HG03439 (cell line): ENCODE data around the gene ALDH1A3.

Source experiments
- ATAC-seq: cut with Tn5 transposase; IDR thresholded peaks from one replicate; pipeline ENCODE4 v1.9.1; 2021; ENCODE audit warnings: mild to moderate bottlenecking, moderate library complexity; ENCODE audit not compliant: unreplicated experiment

Gene ALDH1A3

GRCh38 chr15:100923902-100924301 is 44.3 kb downstream of the ALDH1A3 start:
- no peak for ATAC-seq

DNA sequence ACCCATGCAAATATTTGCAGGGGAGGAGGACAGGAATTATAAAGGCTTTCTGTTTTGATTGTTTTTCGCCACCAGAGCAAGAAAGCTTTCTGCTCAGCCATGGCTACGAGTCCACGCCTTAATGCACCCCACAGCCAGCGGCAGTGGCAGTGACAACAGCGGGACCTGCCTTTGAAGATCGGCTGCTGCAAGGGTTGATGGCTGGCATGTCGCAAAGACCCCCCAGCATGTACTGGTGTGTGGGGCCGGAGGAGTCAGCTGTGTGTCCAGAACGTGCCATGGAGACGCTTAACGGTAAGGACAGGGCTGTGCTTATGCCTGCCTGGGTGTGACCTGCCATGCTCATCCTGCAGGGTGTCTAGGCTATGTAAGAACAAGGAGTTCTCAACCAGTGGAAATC is 44.8 kb downstream of the ALDH1A3 start:
- ATAC-seq: no peak

- ATAC-seq: no peak
Observed at GRCh38 chr15:100925480-100925879, 45.8 kb downstream of the ALDH1A3 start.

GRCh38 chr15:100926258-100926657 is 46.6 kb downstream of the ALDH1A3 start:
- ATAC-seq: no peak

DNA sequence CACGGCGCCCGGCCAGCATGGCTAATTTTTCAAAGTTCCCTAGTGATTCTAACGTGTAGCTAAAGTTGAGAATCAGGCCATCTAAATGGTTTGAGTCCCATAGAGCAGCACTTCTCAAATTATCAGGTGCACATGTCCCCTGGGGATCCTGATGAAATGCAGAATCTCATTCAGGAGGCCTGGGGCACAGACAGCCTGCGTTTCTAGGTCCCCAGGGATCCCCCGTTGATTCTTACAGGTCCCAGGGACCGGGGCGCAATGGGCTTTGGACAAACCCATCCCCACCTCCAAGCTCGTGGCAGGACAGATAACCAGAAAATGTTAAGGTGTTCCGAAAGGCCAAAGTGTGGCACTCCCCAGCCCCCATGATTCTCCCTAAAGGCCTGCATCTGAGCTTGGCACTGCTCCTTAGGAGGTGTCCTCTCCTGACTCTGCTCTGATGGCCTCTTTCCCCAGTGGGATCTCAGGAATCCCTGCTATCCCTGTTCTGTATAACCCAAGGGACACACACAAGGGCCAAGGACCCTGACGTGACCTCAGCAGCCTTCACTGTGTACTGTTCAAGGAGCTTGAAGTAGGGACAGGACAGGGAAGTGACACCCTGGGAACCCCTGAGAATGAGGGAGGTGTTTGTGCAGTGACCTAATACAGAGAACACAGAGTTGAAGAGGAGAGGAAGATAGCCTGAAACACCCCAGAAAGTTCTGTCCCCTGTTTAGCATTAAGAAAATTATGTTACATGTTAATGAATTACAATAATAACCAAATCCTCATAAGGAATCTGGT is 47.5 kb downstream of the ALDH1A3 start:
- ATAC-seq: no peak

DNA sequence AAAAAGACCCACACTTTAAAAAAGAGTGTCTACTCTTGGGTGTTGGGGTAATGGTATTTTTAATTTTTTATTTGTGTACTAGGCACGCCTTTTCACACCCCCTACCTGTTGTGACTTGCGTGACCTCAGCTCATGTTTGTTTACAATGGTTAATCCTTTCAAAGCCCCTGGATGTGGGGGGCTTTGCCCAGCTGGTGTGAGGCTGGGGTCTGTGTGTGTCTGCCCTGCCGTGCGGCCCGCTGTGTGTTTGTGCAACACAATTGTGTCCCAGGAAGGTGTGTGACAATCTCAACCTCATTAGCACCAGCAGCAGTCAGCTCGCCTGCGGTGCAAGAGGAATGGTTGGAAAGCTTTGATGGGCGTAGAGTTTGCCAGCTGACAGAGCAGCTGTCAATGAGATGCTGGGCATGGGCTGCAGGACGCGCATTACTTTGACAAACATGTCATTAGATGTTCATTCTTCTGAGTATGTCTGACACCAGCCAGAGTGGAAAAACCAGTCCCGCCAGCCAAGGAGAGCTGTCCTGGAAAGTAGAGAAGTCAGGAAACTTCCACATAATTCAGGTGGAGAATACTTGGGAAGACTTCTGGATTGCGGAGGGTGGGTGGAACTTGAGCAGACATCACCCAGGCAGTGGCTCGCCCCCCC is 49.1 kb downstream of the ALDH1A3 start:
- no peak for ATAC-seq

- no peak for ATAC-seq
Observed at GRCh38 chr15:100929641-100930042, 50.0 kb downstream of the ALDH1A3 start.

DNA sequence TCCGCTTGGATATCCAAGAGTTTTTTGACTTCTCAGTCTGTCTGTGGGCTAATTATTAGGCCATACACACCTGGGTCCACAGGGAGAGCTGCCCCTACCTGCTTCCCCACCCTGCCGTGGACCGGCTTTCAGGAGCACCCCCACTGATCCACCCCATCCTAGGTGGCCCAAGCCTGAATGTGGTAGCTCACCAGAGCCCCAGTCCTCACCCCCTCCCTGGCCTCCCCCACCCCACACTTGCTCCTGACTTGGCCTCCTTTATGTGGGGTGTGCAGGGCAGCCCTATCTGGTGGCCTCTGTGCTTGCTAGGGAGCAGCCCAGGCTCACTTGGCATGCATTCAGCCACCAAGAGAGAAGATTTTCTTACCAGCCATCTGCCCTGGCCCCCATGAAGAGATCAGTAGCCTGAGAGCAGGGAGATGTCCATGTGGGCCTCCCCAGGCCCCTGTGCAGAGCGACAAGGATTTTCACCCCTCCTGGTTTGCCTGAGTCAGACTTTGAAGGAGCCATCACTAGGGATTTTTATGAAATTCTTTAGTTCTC is 50.7 kb downstream of the ALDH1A3 start:
- ATAC-seq: no peak

DNA sequence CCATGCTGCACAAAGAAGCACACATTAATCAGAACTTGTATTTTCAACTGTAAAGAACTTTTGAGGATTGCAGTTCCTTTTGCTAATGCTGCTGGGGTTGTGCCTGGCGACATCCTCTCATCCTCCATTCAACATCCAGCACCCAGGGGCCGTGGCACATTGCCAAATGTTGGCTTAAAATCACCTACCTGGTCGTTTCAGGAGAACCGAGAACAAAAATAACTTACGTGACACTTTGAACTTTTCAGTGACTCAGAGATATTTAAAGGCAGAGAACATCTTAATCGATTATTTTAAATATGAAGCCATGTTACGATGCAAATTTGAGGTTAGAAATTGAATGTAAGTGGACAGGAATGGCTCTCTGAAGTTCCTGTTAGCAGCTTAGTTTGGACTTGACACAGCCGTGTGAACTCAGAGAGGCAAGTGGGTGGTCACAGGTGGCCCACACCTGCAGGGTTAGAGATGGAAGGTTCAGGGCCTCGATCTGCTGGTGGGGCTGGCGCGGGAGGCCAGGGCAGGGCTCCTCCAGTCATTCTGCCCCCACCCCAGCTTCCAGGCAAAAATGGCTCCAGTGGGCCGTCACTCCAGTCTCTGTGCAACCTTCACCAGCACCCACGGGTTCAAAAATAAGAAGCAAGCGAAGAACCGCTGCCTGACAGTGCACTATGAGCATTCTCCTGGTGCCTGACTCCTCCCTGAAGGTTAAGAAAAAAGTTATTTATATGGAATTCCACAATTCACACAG is 51.7 kb downstream of the ALDH1A3 start:
- peak; percentile 66 for ATAC-seq

GRCh38 chr15:100932676-100933348 is 53.2 kb downstream of the ALDH1A3 start:
- ATAC-seq: no peak

DNA sequence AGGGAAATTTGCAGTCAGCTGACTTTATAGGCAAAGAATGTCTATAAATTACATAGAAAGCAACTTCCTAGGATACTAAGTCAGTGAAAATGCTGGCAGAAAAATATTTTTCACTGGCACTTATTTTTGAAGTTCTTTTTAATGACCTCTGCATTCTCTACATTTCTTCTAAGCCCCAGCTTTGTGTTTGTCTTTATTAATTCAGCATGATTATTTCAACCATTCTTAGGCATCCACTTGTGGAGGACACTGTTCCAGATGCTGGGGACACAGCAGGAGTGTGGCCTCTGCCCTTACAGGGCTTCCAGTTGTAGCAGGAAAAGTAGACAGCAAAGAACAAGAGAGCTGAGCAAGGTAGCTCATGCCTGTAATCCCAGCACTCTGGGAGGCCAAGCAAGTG is 54.5 kb downstream of the ALDH1A3 start:
- no peak for ATAC-seq

DNA sequence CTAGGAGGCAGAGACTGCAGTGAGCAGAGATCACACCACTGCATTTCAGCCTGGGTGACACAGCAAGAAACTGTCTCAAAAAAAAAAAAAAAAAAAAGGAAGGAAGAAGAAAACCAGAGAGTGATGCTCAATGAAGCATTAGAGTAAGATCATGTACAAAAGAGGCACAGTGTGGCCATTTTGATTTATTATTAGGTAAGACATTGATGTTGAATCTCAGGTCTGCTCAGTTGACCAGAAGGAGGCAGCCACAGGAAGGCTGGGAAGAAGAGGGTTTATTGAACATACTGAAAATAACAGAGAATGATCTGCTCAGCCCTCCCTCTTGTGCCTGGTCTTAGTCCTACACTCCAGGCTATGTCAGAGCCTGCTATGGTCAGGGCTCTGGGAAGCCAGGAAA is 55.1 kb downstream of the ALDH1A3 start:
- ATAC-seq: no peak

DNA sequence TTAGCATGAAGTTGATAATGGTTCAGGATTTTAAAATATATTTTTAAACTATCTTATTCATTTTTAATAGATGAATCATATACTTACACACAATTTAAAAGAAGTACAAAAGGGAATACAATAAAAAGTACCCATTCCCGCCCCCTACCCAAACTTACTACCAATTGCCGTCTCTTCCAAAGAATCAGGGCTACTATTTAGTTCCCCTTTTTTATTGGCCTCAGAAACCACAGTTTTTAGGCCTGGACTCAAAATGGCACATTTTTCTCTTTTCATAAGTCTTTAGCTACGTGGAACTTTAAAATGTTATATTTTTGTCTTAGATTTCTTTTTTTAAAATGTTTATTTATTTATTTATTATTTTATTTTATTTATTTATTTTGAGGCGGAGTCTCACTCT is 57.5 kb downstream of the ALDH1A3 start:
- ATAC-seq: no peak

- ATAC-seq: no peak
Observed at GRCh38 chr15:100939791-100940190, 60.2 kb downstream of the ALDH1A3 start.

DNA sequence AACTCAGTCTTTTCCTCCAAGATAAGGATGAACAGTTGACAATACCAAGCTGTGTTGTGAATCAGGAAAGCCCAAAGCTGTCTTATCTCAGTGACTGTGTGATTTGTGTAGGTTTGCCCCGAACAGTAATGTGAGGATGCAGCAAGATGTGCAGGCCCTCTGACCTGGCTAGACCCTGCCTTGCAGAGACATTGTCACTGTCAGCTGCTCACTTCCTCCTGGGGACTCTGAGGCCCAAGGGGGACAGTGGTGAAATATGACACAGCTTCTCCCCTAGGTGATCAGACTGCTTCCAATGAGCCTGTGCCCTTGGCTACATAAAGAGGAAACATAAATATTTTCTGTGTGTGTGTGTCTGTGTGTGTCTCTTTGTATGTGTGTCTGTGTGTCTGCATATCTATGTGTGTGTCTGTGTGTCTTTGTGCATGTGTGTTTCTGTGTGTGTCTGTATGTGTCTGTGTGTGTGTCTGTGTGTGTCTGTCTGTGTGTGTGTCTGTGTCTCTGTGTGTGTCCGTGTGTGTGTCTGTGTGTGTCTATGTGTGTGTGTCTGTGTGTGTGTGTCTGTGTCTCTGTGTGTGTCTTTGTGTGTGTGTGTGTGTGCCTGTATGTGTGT is 61.2 kb downstream of the ALDH1A3 start:
- ATAC-seq: peak; percentile 54

DNA sequence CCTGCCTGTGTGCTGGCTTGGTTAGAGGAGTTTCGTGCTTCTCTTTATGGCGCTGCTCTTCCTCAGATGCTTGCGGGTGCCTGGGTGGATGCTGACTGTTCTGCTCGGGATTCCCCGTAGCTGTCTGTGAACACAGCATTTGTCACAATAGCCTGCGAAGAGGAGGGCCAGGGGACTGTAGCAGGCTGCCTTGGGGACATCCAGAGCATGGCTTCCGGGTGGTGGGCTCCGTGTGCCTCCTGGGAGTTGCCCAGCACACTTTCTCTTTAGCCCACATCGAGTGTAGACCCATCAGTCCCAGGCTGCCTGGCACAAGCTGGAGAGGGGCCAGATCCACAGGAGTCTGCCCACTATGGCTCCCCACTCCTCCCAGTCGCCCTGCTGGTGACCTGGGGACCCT is 61.9 kb downstream of the ALDH1A3 start:
- no peak for ATAC-seq

GRCh38 chr15:100942656-100943425 is 63.2 kb downstream of the ALDH1A3 start:
- ATAC-seq: no peak

DNA sequence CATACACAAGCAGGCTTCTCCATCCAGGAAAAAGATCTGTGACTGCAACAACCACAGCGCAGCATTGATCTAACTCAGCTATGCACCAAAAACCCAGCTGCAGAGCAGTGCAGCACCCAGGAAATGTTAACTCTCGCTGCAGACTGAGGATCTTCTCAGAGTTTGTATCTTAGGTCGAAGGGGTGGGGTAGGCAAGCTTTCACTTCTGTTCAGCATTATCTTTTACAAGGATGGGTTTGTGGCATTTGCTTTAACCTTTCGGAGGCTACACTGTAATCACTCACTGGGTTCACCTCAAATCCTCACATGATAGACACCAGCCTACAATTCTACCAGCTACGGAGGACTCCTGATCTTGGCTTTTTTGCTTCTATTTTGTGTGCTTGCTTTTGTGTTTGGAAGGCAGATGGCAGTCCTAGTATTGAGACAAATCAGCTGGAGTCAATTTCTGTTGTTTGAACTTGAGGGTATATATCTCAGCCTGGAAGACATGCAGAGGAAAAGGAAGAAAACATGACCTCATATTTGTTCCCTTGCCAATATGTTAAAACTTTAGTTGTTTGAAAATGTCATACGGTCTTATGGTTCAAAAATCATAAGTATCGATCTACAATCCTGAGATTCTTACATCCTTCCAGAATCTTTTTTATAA is 64.7 kb downstream of the ALDH1A3 start:
- no peak for ATAC-seq

- no peak for ATAC-seq
Observed at GRCh38 chr15:100944986-100945385, 65.4 kb downstream of the ALDH1A3 start.
